RPMI7951 (cell line): ENCODE measurements around the gene PCDHGC3. TPM values are rescaled to one million over a fixed set of nuclear protein-coding genes. Genes with fewer than 3 reads are reported as not detected.

Source experiments
- DNase-seq: peaks from one replicate; pipeline ENCODE4 v3.0.0-alpha.2; 2012; ENCODE audit warnings: low read depth
- total RNA-seq: library from RNA; depleted of rRNA; stranded (reverse); fragments of >200 nt; shearing (Covaris generic); gene quantifications from 2 replicates; pipeline ENCODE4 v1.2.3, GENCODE V29; 2014

The PCDHGC3 gene
- total RNA-seq, 1 experiment from 2014 or later = 75.6 TPM

- no peak for DNase-seq
Measured at GRCh38 chr5:141508440-141508797, 32.7 kb downstream of the PCDHGC3 start.

GRCh38 chr5:141508798-141509611 lies 33.2 kb downstream of the PCDHGC3 start:
- peak; percentile 98 for DNase-seq

- no peak for DNase-seq
Measured at GRCh38 chr5:141510160-141510559, 34.4 kb downstream of the PCDHGC3 start.

- no peak for DNase-seq
Measured at GRCh38 chr5:141510850-141511601, 35.3 kb downstream of the PCDHGC3 start.

GRCh38 chr5:141511771-141512325 lies 36.1 kb downstream of the PCDHGC3 start:
- DNase-seq = no peak

GRCh38 chr5:141512390-141512910 lies 36.7 kb downstream of the PCDHGC3 start:
- peak; percentile 42 for DNase-seq

GRCh38 chr5:141512911-141513626 lies 37.3 kb downstream of the PCDHGC3 start:
- DNase-seq = peak; percentile 45

- peak; percentile 99 for DNase-seq
Measured at GRCh38 chr5:141513627-141514329, 38.0 kb downstream of the PCDHGC3 start.

- no peak for DNase-seq
Measured at GRCh38 chr5:141514330-141515133, 38.8 kb downstream of the PCDHGC3 start.

- DNase-seq = no peak
Measured at GRCh38 chr5:141515141-141515540, 39.4 kb downstream of the PCDHGC3 start.

- peak; percentile 65 for DNase-seq
Measured at GRCh38 chr5:141515946-141516671, 40.3 kb downstream of the PCDHGC3 start.

- DNase-seq = peak; percentile 81
Measured at GRCh38 chr5:141516672-141517025, 40.9 kb downstream of the PCDHGC3 start.

GRCh38 chr5:141517312-141517711 lies 41.5 kb downstream of the PCDHGC3 start:
- DNase-seq = no peak

GRCh38 chr5:141517880-141518617 lies 42.3 kb downstream of the PCDHGC3 start:
- DNase-seq = peak; percentile 87

- DNase-seq = peak; percentile 47
Measured at GRCh38 chr5:141518618-141519015, 42.9 kb downstream of the PCDHGC3 start.

- peak; percentile 41 for DNase-seq
Measured at GRCh38 chr5:141519605-141520565, 44.1 kb downstream of the PCDHGC3 start.

- DNase-seq = peak; percentile 100
Measured at GRCh38 chr5:141521244-141521781, 45.5 kb downstream of the PCDHGC3 start.
